RKO (cell line): Measurements from ENCODE around the gene TMPRSS11A.

Experiments used
- DNase-seq: peaks from one replicate; pipeline ENCODE4 v3.0.0-alpha.2; 2016; ENCODE audit warnings: low spot score

Gene TMPRSS11A, protein sequence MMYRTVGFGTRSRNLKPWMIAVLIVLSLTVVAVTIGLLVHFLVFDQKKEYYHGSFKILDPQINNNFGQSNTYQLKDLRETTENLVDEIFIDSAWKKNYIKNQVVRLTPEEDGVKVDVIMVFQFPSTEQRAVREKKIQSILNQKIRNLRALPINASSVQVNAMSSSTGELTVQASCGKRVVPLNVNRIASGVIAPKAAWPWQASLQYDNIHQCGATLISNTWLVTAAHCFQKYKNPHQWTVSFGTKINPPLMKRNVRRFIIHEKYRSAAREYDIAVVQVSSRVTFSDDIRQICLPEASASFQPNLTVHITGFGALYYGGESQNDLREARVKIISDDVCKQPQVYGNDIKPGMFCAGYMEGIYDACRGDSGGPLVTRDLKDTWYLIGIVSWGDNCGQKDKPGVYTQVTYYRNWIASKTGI

DNA sequence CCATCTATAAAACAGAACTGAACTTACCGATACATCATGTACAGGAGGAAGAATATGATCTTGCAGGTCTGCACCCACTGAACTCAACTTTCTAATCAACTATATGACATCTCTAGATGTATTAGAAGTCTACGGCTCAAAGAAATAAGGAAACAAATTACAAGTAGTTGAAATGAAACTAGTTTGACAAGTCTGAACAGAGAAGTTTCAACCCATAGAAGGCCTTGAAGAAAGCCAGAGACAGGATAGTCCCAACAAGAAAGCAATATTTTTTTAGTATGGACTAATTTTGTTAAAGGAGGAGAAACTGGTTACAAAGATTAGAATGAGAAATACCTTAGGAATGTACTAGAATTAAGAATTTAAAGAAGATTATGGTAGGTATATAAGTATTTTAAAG, at the start of gene TMPRSS11A:
Gene TMPRSS11A, minus strand, starts transcription at position 138 of the 400 bp plus-strand sequence. Its CDS starts 100 bp downstream, at position 38.
- DNase-seq, result no peak

DNA sequence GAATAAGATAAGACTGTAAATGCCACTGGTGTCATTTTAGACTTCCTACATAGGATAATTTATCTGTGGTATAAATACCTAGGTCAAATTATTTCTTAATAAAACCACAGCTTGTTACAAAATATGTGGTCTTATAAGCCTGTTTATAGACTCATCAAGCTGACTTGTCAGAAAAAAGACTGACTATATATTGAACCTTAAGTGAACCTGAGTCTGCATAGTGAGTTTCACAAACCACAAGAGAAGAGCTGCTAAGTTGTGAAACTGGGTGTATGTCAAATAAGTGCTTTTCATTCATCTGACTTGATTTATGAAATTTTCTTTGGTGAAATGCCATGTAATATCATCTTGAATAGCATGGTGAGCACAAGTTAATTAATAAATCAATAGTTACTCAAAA, 48.4 kb upstream of the TMPRSS11A start:
- no peak for DNase-seq

DNA sequence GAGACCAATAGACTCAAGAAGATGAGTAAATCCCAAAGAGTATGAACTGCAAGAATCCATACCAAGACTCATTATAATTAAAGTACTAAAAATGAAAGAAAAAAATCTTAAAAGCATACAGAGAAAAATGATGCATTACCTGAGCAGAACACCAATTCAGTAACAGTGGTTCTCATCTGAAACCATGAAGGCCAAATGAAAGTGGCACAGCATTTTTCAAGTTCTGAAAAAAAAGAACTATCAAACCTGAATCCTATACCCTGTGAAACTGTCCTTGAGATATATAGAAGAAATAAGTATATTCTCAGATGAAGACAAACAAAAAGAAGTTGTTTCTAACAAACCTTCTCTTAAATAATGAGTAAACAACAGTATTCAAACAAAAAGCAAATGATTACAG, 39.6 kb upstream of the TMPRSS11A start:
- DNase-seq, result no peak

DNA sequence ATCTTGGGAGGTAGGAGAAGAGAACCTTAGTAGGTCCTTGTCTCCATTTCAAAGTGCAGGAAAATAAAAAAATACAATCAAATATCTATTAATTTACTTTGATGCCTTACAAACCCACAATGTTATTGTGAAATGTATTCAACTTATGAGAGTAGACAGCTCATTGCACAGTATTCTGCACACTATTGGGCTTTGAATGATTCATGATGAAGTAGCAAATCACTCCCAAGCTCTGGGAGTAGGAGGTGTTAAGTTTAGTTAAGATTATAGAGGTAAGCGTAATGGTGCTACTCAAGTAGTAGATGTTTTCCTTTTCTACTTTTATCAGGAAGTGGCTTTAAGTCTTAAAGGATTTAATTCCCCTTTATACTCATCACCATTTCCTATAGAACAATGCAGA, 32.8 kb upstream of the TMPRSS11A start:
- DNase-seq, result no peak

DNA sequence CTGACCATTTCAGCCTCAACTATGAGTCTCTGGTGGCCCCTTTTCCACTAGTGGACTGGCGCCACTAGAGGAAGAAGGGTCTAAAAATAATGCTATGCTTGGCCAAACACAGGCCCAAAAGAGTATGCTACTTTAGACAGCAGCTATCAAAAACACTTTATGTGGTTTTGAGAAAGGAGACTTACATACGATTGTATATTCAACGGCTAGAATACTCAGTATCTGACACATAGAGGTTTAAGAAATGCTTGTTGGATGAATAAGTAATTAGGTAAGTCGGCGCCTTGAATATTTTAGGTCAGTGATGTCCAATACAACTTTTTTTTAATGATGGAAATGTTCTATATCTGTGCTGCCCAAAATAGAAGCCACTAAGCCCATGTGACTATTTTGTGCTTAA, 25.7 kb upstream of the TMPRSS11A start:
- DNase-seq, result no peak

DNA sequence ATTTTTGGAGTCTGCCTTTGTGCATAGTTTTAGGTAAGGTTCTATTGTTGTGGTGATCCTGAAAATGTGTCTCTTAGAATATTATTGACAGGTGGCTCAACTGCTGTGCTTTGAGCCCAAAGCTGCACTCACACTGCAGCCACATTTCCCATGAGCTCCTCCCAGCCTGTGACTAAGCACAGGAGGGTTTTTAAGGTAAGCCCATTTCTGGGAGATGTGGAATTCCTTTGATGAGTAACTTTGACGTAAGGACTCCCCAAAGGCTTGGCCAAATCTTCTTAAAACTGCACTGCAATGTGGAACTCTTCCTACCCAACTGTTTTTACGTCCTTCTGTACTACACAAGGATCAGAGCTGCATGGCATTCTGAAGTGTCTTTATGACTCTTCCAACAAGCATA, 20.0 kb upstream of the TMPRSS11A start:
- no peak for DNase-seq

DNA sequence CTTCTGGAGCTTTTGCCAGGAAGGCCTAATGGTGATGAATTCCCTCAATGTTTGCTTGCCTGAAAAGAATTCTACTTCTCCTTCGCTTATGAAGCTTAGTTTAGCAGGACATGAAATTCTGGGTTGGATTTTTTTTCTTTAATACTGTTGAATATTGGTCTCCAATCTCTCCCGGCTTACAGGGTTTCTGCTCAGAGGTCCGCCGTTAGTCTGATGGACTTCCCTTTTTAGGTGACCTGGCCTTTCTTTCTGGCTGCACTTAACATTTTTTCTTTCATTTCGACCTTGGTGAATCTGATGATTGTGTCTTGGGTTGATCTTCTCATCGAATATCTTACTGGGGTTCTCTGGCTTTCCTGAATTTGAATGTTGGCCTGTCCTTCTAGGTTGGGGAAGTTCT, 17.2 kb upstream of the TMPRSS11A start:
- DNase-seq, result no peak

DNA sequence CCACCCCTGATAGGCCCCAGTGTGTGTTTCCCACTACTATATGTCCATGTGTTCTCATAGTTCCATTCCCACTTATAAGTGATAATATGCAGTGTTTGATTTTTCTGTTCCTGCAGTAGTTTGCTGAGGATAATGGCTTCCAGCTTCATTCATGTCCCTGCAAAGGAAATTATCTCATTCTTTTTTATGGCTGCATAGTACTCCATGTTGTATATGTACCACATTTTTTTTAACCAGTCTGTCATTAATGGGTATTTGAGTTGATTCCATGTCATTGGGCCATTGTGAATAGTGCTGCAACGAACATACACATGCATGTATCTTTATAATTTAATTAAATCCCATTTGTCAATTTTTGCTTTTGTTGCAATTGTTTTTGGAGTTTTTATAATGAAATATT, 10.3 kb upstream of the TMPRSS11A start:
- DNase-seq, result no peak

DNA sequence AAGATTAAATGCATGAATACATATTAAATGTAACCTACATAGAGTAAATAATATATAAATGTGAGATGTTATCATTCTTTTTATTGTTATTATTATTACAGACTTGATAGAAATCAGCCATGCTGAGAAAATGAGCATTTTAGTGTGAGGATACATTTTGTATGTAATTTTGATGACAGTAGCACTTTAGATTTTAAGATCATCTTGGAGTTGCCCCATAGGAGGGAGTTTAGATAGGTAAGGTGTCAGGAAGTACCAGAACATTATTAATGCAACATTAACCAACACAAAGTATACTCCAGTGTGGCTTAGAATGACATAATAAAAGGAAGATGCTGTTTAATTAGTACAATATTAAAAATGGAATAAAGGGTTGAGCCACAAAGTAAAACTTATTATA, 8.4 kb downstream of the TMPRSS11A start:
- DNase-seq, result no peak

DNA sequence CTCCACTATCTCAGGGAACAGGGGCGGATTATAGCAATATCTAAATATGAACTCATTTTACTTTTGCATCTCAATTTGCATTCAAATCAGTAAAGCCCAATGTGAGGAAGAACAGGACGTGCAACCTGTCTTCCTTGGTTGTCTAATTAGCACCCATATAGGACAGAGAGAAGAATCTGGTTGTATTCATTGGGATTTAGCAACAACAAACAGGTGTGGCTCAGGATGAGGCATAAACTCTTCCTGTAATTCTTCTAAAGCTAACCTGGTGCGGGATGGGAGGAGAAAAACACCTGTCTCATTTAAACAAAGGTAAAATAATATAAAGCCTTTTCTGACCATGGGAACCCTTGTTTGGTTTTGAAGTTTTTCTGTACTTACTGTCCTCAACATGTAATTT, 22.2 kb downstream of the TMPRSS11A start:
- DNase-seq, result no peak

DNA sequence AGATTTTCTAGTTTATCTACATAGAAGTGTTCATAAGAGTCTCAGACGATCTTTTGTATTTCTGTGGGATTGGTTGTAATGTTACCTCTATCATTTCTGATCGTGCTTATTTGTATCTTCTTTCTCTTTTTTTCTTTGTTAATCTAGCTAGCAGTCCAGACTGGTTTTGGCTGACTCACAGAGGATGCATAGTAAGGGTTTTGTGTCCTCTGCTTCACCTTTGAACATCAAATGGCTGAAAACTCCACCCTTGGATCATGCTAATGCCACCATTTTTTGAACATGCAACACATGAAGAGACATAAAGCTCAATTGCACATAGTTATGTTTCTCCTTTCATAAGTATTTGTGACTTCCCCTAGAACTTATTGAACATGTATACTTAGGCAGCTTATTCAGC, 22.8 kb downstream of the TMPRSS11A start:
- no peak for DNase-seq

DNA sequence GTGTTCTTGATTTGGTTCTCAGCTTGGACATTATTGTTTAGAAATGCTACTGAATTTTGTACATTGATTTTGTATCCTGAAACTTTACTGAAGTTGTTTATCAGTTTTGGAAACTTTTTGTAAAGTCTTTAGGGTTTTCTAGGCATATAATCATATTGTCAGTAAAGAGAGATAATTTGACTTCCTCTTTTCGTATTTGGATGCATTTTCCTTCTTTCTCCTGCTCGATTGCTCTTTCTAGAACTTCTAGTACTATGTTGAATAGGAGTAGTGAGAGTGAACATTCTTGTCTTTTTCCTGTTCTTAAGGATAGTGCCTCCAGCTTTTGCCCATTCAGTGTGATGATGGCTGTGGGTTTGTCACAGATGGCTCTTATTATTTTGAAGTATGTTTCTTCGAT, 24.1 kb downstream of the TMPRSS11A start:
- no peak for DNase-seq

DNA sequence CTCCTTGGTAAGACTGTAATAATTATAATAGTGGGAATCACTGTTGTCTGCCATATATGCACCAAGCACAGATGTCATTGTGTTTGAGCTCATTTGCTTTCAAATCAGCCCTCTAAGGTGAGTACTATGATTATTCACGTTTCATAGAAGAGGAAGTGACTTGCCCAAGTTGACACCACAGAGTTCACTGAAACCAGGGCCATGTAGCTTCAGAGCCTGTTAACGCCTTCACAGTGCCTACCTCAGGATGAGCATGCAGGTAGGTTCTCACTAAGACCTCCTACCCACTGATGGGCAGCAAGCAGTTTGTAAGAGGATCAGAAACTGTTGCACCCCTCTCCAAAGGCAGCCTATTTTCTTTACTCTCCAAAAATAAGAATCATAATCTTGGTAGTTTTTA, 27.4 kb downstream of the TMPRSS11A start:
- DNase-seq, result no peak

DNA sequence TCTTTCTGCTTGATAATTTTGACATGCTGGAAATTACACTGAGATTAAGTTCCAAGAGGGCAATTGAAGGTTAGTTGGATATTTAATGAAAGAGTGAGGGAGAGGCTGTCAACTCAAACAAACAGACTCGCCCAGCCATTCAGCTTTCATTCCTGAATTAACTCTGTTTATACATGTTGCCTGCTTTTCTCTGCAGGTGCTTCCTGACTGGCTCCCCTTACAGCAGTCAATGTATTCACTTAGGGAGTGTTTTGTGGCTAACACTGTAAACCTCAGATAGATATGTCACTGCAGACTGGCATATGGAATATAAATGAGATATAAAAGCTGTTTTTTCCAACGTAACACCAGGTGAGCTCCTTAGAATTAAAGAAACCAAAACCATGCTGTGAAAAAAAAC, 28.7 kb downstream of the TMPRSS11A start:
- no peak for DNase-seq

DNA sequence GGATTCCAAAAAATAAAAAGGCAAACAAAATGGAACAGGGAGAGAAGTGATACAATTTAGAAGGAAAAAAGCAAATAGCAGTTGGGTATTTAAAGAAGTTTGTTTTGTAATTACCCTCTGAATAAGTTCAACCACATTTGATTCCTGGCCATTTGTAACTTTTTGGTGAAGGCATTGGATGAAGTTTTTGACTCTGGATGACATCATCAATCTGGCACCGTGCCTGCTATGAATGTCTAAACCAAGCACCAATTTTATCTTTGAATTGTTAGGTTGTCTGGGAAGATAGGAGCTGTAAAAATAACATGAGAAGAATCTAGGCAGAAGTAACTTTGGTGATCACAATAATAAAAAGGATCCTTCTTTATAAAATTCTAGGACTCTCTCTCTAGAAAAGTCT, 29.5 kb downstream of the TMPRSS11A start:
- no peak for DNase-seq

DNA sequence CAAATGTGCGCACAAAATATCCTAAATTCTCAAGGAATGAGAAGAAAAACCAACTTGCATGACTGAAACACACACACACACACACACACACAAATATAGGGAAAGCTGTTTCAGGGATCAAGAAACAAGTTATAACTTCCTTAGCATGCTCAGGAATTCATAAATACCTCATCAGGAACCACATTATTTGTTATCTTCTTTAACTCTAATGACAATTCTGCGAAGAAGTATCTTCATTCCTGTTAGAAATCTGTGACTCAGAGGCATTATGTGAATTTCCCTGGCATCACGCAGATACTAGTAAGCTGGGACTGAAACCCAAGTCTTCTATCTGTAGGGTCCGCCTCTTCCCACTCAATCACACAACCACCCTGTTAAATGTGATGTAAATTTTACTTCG, 30.3 kb downstream of the TMPRSS11A start:
- no peak for DNase-seq

DNA sequence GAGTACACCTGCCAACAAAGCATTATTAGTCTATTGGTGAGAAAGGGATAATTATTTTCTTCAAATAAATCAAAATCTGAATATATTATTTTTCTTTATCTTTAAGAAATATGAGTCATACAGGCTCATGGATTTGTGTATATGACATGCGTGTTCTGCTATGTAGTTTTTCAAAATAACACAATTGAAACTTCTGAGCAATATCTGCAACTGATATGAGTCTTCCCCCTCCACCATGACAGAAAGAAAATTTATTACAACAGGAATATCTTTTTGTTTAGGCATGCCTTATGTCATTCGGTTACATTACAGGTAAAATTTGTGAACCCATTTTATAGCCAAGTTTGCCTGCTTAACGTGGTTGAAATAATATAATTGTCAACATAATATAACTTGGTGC, 32.0 kb downstream of the TMPRSS11A start:
- DNase-seq, result no peak

DNA sequence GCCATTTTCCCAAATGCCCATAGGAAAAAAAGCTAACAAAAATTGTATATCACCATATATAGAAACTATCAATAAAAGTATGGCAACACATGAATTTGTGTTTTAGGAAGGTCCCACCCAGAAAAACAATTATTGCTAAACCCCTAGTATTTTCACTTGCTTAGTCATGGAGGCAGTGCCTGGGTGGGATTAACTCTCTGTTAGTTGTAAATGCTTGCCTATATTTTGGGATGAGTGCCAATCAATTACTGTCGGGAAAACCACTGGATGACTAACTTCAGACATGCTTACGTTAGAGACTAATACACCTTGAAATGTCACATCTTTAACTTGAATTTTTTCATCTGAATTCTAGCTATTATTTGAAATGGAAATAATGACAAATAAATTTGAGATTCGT, 33.9 kb downstream of the TMPRSS11A start:
- DNase-seq, result peak; percentile 19

DNA sequence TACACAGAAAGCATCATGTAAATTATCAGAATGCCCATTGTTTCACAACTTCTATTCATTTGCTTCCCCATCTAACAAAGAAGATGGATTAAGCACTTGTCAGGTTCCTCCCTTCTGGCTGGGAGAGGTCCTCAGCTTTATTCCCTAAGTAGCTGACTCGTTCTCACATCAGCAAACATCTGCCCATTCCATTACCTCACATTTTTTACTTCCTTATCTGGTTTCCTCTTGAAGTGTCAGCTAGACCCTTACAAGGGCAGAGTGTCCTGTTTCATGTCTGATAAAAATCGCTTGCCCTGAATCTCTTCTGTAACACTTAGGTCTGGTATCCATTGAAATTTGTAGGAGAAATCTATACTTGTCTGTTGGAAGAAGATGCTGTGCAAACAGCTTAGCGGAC, 34.7 kb downstream of the TMPRSS11A start:
- peak; percentile 27 for DNase-seq

DNA sequence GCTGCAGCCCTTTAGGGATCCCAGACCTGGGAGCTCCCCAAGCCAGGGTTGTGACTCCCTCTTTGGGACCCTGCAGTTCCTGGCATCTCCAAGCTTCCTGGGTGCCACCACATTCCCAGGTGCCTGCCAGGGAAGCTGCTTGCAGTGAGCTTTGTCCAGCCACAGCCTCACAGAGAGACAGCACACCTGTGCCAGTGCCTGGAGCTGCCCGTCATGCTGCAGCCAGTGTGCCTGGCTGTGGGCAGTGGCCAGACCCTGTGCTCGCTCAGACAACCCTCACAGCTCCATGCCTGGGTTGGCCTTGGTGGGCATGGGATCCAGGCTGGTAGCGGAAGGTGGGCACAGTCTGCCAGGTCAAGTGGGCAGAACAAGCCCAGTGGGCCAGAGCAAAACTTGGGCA, 36.0 kb downstream of the TMPRSS11A start:
- DNase-seq, result no peak

DNA sequence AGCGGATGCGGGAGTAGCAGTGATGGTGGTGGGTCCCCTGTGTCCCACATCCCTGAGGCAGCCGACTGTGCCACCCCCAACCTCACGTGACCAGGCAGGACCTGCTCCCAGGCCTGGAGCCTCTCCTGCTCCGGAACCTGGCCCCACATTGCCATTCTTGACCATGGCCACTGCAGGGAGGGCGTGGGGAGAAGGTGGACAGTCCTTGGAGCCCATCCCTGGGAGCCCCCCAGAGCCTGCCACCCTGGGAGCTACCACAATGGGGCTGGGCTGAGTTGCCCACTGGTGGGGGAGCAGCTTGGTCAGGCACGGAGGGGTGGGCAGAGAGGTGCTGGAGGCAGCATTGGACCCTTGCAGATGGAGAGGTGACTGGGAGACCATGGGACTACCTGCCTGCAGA, 36.8 kb downstream of the TMPRSS11A start:
- no peak for DNase-seq

DNA sequence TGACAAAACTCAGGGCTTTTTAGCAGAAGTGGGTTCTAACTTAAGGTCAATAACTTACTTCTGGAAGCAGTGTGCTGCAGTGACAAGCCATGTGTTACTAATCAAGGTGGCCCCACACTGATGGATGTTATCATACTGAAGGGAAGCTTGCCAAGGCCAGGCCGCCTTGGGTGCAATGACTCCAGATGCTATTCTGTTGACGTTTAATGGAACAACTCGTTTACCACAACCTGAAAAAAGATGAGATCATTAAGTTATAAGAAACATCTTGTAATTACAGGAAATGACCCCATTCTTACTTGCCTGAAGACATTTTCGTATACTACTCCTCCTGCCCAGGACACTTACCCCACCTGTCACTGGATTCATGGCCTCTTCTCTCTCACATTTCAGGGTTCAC, 40.6 kb downstream of the TMPRSS11A start:
- no peak for DNase-seq

DNA sequence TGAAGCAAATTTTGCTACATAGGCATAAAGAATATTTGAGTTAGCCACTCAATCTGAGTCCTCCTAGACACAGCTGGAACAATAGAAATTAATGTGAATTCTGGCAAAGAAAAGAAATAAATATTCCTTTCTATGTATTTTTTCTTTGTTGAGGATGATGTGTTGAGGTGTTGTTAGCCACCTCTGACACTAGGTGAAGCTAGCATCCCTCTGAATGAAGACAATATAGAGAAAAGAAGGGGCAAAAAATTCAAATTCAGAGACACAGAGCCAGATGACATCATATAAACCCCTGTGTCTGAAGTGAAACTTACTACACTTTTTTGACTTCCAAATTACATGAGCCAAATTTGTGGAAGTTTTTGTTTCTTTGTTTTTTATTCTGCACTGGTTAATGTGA, 44.9 kb downstream of the TMPRSS11A start:
- peak; percentile 35 for DNase-seq

DNA sequence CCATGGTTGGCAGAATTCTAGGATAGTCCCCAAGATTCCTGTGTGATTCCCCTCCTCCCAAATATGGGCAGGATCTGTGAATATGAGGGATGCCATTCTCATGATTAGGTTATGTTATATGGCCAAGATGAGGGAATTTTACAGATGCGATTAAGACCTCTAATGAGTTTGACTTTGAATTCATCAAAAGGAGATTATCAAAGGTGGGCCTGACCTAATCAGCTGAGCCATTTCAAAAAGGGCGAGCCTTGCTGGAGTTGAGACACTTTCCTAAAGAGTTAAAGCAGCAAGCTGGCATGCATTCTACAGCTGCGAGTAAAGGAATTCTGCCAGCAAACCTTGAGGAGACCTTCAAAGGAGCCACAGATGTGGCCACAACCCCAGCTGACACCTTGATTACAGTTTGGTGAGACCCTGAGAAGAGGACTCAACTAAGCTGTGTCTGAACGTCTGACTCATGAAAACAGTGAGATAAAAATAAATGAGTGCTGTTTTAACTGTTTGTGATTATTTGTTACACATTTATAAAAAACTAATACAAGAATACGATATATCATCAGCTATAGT, 47.8 kb downstream of the TMPRSS11A start:
- no peak for DNase-seq
